HEK293T (cell line): Measurements from ENCODE around the gene RABGAP1L.

ENCODE experiments used
- ARNT ChIP-seq: fragments of 450-650 bp; IDR thresholded peaks from 2 replicates; pipeline ENCODE4 v1.6.1; 2017; ENCODE audit warnings: mild to moderate bottlenecking
- BHLHE40 ChIP-seq: fragments of 450-650 bp; IDR thresholded peaks from 2 replicates; pipeline ENCODE4 v1.6.1; 2016; ENCODE audit warnings: mild to moderate bottlenecking, moderate library complexity, borderline replicate concordance
- FOXA1 ChIP-seq: fragments of 450-650 bp; IDR thresholded peaks from 2 replicates; pipeline ENCODE4 v1.6.1; 2016; ENCODE audit warnings: mild to moderate bottlenecking
- FOXK2 ChIP-seq: fragments of 450-650 bp; IDR thresholded peaks from 2 replicates; pipeline ENCODE4 v1.6.1; 2016; ENCODE audit warnings: mild to moderate bottlenecking
- FOXM1 ChIP-seq: fragments of 450-650 bp; IDR thresholded peaks from 2 replicates; pipeline ENCODE4 v1.6.1; 2017; ENCODE audit warnings: mild to moderate bottlenecking, borderline replicate concordance
- HDGF ChIP-seq: fragments of 450-650 bp; IDR thresholded peaks from 2 replicates; pipeline ENCODE4 v1.6.1; 2017; ENCODE audit warnings: antibody characterized with exemption, borderline replicate concordance
- L3MBTL2 ChIP-seq: fragments of 450-650 bp; conservative IDR thresholded peaks from 2 replicates; pipeline ENCODE4 v1.6.1; 2016; ENCODE audit warnings: mild to moderate bottlenecking
- NFRKB ChIP-seq: fragments of 450-650 bp; IDR thresholded peaks from 2 replicates; pipeline ENCODE4 v1.6.1; 2016; ENCODE audit warnings: mild to moderate bottlenecking, moderate library complexity
- PKNOX1 ChIP-seq: fragments of 450-650 bp; IDR thresholded peaks from 2 replicates; pipeline ENCODE4 v1.6.1; 2016
- SP1 ChIP-seq: fragments of 450-650 bp; IDR thresholded peaks from 2 replicates; pipeline ENCODE4 v1.6.1; 2017
- SUZ12 ChIP-seq: fragments of 450-650 bp; IDR thresholded peaks from 2 replicates; pipeline ENCODE4 v1.6.1; 2016; ENCODE audit warnings: mild to moderate bottlenecking
- TARDBP ChIP-seq: fragments of 450-650 bp; IDR thresholded peaks from 2 replicates; pipeline ENCODE4 v1.6.1; 2016
- ZNF384 ChIP-seq: fragments of 450-650 bp; IDR thresholded peaks from 2 replicates; pipeline ENCODE4 v1.6.1; 2016

DNA sequence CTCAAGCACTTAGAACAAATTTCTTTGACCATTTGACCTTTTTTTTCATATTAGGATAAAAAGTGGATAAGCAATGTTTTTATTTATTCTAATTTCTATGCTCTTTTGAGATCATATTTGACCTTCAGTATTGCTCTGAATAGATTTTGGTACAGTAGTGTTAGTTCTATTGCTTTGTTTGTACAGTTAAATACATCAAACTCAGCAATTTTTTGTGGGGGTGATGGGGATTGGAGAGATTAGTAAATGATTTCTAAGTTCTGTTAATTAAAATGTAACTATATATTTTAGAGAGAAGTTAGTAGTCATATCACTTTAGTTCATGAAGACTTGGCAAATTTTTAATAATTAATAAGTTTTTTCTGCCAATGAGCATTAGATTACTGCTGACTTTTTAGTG, 286.0 kb downstream of the RABGAP1L start:
- TF ChIP-seq BHLHE40, result no peak
- TF ChIP-seq SUZ12, result no peak
- TF ChIP-seq HDGF, result no peak
- no peak for TF ChIP-seq SP1
- no peak for TF ChIP-seq FOXK2
- no peak for TF ChIP-seq FOXA1
- TF ChIP-seq FOXM1, result no peak
- no peak for TF ChIP-seq NFRKB
- TF ChIP-seq L3MBTL2, result no peak
- TF ChIP-seq PKNOX1, result no peak
- TF ChIP-seq TARDBP, result no peak
- TF ChIP-seq ZNF384, result no peak
- no peak for TF ChIP-seq ARNT
